Psoas muscle (tissue), 8 donors: ENCODE measurements around the gene CCR2. TPM values are rescaled to one million over a fixed set of nuclear protein-coding genes. Genes with fewer than 3 reads are reported as not detected.

ENCODE experiments used
- ATAC-seq, 4 donors: fragments of 200-7000 bp; cut with Tn5 transposase; one replicate each; pipeline ENCODE4 v1.9.1; 2020; ENCODE audit warnings: moderate library complexity in 3 of 4, mild to moderate bottlenecking in 2 of 4
- DNase-seq, 2 donors: peaks; one replicate each; pipeline ENCODE4 v3.0.0-alpha.2; 2020
- H3K27ac ChIP-seq: fragments of 200-600 bp; one replicate; pipeline ENCODE4 v1.8.0; 2022
- H3K27me3 ChIP-seq, 3 donors: fragments of 200-600 bp in 1 of 3; one replicate each; pipeline versions ENCODE4 v1.6.1 to v1.8.0; 2013 to 2022; ENCODE audit warnings: low read length in 2 of 3, mild to moderate bottlenecking in 2 of 3, moderate library complexity in 1 of 3; ENCODE audit not compliant: insufficient read depth in 3 of 3
- H3K36me3 ChIP-seq, 2 donors: fragments of 200-600 bp in 1 of 2; one replicate each; pipeline versions ENCODE4 v1.6.1 to v1.8.0; 2013 to 2022; ENCODE audit warnings: low read depth in 1 of 2, mild to moderate bottlenecking in 1 of 2, moderate library complexity in 1 of 2; ENCODE audit not compliant: insufficient read depth in 1 of 2
- H3K4me1 ChIP-seq: fragments of 200-600 bp; one replicate; pipeline ENCODE4 v1.8.0; 2022
- H3K4me3 ChIP-seq: fragments of 200-600 bp; one replicate; pipeline ENCODE4 v1.8.0; 2022; ENCODE audit warnings: mild to moderate bottlenecking
- H3K9me3 ChIP-seq: fragments of 200-600 bp; one replicate; pipeline ENCODE4 v1.8.0; 2022
- CTCF ChIP-seq: fragments of 200-600 bp; IDR thresholded peaks from one replicate; pipeline ENCODE4 v1.8.0; 2022; ENCODE audit warnings: antibody characterized with exemption
- WGBS, 3 donors: extraction: QIAGEN DNeasy Blood & Tissue Kit; methylation state at CpG; one replicate each; pipeline versions ENCODE4 v1.1.6 to v1.1.7; 2013; 5-methylcytosine and 5-hydroxymethylcytosine counted together
- intact Hi-C, 2 donors: fragments of 100-400 bp; cut with DNase I; formaldehyde crosslinking; loops; one replicate each; pipeline versions ENCODE4 v1.11.0 to v1.14.2; 2022
- polyA plus RNA-seq, 3 donors: library from polyadenylated mRNA; stranded (reverse); fragments of 200-250 nt; gene quantifications; one replicate each; pipeline ENCODE4 v1.2.3, GENCODE V29; 2013
- total RNA-seq, 4 donors: library from RNA; stranded (reverse); fragmentation: NEBNext Ultra II Directional in 2 of 4; extraction: Animal tissue kit (Norgen Biotek cat#: 25700) in 2 of 4; gene quantifications; one replicate each; pipeline versions ENCODE4 v1.2.1 to v1.2.4, GENCODE V29; 2021 to 2023
- donor health status: healthy with polysubstance abuse.
- donor health status: DM: no; HTN: no; CAD: no; lungs with moderate emphysema.
- donor health status: Bipolar disorder and iron deficiency.
- donor health status: healthy.
- donor health status: DM: yes; HTN: yes; CAD: no.
- donor health status: DM: no; HTN: no; CAD: no.
- donor health status: DM: no; HTN: no; CAD: no.
- donor health status: DM: yes; HTN: yes; CAD: no.

The CCR2 gene
- total and polyA plus RNA-seq, 7 donors, result 0.10 to 1.0 (median 0.34) TPM

DNA sequence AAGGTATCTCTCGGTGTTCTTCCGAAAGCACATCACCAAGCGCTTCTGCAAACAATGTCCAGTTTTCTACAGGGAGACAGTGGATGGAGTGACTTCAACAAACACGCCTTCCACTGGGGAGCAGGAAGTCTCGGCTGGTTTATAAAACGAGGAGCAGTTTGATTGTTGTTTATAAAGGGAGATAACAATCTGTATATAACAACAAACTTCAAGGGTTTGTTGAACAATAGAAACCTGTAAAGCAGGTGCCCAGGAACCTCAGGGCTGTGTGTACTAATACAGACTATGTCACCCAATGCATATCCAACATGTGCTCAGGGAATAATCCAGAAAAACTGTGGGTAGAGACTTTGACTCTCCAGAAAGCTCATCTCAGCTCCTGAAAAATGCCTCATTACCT is 4.6 kb downstream of the CCR2 start:
- no peak overlapping the region for H3K27ac ChIP-seq
- TF ChIP-seq CTCF, result no peak

GRCh38 chr3:46359733-46360493 is 6.0 kb downstream of the CCR2 start:
- intact Hi-C loops, result loop anchor here in 1 of 2 donors (10.0 kb wide), 1 partner anchor 245 kb away; no protein-coding TSS in a partner anchor
- Histone ChIP-seq H3K36me3 (no peaks in the 10 kb centered on the region), H3K4me3 (no peak overlapping the region), H3K27me3 (no peaks in the 10 kb centered on the region), H3K4me1 (peaks cover 10% of the 10 kb centered on the region), H3K27ac (no peak overlapping the region), H3K9me3 (no peaks in the 10 kb centered on the region)
- DNase-seq (no peak), ATAC-seq (peak in 2 of 4 donors; percentile 30 to 51)
- 29 to 37% (median 33%) methylated on average over 11 of the region's 11 CpGs for WGBS, 3 donors
- TF ChIP-seq CTCF, result no peak

More for the DNA sequence above, 4.6 kb downstream of the CCR2 start:
- Histone ChIP-seq H3K27me3 (no peaks in the 10 kb centered on the region), H3K36me3 (no peaks in the 10 kb centered on the region), H3K4me1 (peaks cover 10% of the 10 kb centered on the region), H3K4me3 (no peak overlapping the region), H3K9me3 (no peaks in the 10 kb centered on the region)
- intact Hi-C loops, result no loop called here
- ATAC-seq (no peak), DNase-seq (no peak)
- WGBS, 3 donors, result 84 to 91% (median 88%) methylated on average over 6 of the region's 6 CpGs

- no peak overlapping the region for H3K27ac ChIP-seq
- DNase-seq (peak in 1 of 2 donors; percentile 22), ATAC-seq (peak in 2 of 4 donors; percentile 21 to 31)
- WGBS, 3 donors, result 57 to 65% (median 65%) methylated on average over 6 of the region's 6 CpGs
- intact Hi-C loops, result loop anchor here in 1 of 2 donors (10.0 kb wide), 1 partner anchor 246 kb away; no protein-coding TSS in a partner anchor
- H3K9me3 ChIP-seq, result no peaks in the 10 kb centered on the region
- peaks cover 10% of the 10 kb centered on the region for H3K4me1 ChIP-seq
- no peak for TF ChIP-seq CTCF
- H3K4me3 ChIP-seq, result no peak overlapping the region
- H3K36me3 ChIP-seq, result no peaks in the 10 kb centered on the region
- no peaks in the 10 kb centered on the region for H3K27me3 ChIP-seq
These were observed 7.0 kb downstream of the CCR2 start for GRCh38 chr3:46360907-46361306.

DNA sequence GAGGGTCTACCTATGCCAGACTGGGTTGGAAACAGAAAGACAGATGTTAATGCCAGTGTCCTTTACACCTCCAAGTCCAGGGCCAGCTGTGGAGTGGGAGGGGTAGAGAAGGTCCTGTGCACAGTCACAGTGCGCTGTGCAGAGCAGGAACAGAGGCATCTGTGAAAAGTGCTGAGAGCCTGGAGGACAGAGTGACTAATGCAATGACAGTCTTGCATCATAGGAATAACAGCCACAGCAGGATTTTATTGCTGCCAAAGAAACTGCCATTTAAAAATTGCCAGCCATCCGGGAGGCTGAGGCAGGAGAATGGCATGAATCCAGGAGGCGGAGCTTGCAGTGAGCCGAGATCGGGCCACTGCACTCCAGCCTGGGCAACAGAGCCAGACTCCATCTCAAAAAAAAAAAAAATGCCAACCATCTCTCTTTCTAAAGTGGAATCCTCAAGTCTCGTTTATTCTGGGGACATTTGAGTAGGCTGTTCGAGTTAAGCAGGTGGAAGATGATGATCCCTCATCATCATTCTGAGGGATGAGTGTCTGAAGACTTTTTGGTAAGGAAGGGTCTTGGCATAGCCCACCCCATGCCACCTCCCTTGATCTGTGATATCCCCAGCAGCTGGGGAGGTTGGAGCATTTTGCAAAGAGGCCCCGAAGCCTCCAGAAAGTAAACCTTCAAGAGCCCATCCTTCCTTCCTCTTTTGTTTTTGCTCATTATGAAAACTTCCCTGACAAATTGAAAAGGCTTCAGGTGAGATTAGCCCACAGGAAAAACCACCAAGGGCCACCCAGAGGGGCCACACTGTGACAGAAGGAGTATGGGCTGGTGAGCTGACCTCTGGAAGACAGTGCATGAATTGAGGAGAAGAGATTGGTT is 7.7 kb downstream of the CCR2 start:
- H3K36me3 ChIP-seq, result no peaks in the 10 kb centered on the region
- intact Hi-C loops, result loop anchor here in 1 of 2 donors (10.0 kb wide), 1 partner anchor 247 kb away; no protein-coding TSS in a partner anchor
- ATAC-seq (peak; percentile 87 to 94 (median 88)), DNase-seq (peak in 1 of 2 donors; percentile 36)
- no peak for TF ChIP-seq CTCF
- H3K9me3 ChIP-seq, result no peaks in the 10 kb centered on the region
- H3K4me3 ChIP-seq, result no peak overlapping the region
- H3K27ac ChIP-seq, result no peak overlapping the region
- H3K4me1 ChIP-seq, result peaks cover 10% of the 10 kb centered on the region
- 36 to 50% (median 37%) methylated on average over 8 of the region's 8 CpGs for WGBS, 3 donors
- no peaks in the 10 kb centered on the region for H3K27me3 ChIP-seq
